ENCODE measurements around the gene NPTX1. TPM values are rescaled to one million over a fixed set of nuclear protein-coding genes. Genes with fewer than 3 reads are reported as not detected.

Gene NPTX1
- total and polyA plus RNA-seq, 2 experiments from 2014 or later: 3.4 to 20.5 TPM

DNA sequence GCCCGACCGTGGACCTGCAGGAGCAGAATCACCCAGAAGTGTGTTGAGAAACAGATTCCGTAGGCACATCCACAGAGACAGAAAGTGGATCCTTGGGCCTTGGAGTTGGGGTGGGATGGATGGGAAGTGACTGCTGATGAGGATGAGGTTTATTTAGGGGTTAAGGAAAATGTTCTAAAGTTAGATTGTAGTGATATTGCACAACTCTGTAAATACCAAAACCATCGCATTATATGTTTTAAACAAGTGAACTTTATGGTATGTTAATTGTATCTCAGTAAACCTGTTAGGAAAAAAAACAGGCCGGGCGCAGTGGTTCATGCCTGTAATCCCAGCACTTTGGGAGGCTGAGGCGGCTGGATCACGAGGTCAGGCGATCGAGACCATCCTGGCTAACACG is 57.8 kb downstream of the NPTX1 start (continued):
- TF ChIP-seq, protein P1, sequence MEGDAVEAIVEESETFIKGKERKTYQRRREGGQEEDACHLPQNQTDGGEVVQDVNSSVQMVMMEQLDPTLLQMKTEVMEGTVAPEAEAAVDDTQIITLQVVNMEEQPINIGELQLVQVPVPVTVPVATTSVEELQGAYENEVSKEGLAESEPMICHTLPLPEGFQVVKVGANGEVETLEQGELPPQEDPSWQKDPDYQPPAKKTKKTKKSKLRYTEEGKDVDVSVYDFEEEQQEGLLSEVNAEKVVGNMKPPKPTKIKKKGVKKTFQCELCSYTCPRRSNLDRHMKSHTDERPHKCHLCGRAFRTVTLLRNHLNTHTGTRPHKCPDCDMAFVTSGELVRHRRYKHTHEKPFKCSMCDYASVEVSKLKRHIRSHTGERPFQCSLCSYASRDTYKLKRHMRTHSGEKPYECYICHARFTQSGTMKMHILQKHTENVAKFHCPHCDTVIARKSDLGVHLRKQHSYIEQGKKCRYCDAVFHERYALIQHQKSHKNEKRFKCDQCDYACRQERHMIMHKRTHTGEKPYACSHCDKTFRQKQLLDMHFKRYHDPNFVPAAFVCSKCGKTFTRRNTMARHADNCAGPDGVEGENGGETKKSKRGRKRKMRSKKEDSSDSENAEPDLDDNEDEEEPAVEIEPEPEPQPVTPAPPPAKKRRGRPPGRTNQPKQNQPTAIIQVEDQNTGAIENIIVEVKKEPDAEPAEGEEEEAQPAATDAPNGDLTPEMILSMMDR (conservative IDR thresholded peaks at IDR 0.05; ENCODE audit: low read depth in 2 of 2): no peak
- TF ChIP-seq REST (IDR thresholded peaks at IDR 0.05; ENCODE audit: unreplicated experiment) (no peak), ETS1 (IDR thresholded peaks at IDR 0.05) (no peak)

Small RNA genes within 50 kb of the gene (microRNA-seq; reads per million reads assigned to microRNA genes)
- not detected for gene MIR4730

Small RNA genes within 50 kb of the gene (small RNA-seq; reads per million reads assigned to genes)
- gene AC120024.2 (ENCODE audit: low replicate concordance) (not detected), gene AC120024.3 (ENCODE audit: low replicate concordance) (not detected), gene MIR4730 (ENCODE audit: low replicate concordance) (not detected)

Other genes starting within 250 kb of the NPTX1 start
- gene RNF213, start 215.8 kb downstream of the NPTX1 start, total RNA-seq (2014; rRNA removed; shearing (Covaris generic)): 52.5 and 67.2 TPM in 2 replicates
- gene RNF213, start 215.8 kb downstream of the NPTX1 start, polyA plus RNA-seq (2016; fragmentation: Nextera tagmentation; extraction: Ambion mirVana): 21.2 and 21.9 TPM in 2 replicates
- 10.2 and 11.5 TPM in 2 replicates for gene ENDOV, start 61.4 kb downstream of the NPTX1 start, total RNA-seq (2014; rRNA removed; shearing (Covaris generic))
- 16.0 and 16.1 TPM in 2 replicates for gene ENDOV, start 61.4 kb downstream of the NPTX1 start, polyA plus RNA-seq (2016; fragmentation: Nextera tagmentation; extraction: Ambion mirVana)
- gene RPTOR, start 68.2 kb upstream of the NPTX1 start, total RNA-seq (2014; rRNA removed; shearing (Covaris generic)): 33.0 and 38.0 TPM in 2 replicates
- 7.0 and 9.5 TPM in 2 replicates for gene RPTOR, start 68.2 kb upstream of the NPTX1 start, polyA plus RNA-seq (2016; fragmentation: Nextera tagmentation; extraction: Ambion mirVana)